Mesenchymal stem cell (in vitro differentiated cells and primary cell): Measurements from ENCODE around the gene USP22.

Experiments used
- DNase-seq: peaks from one replicate; pipeline ENCODE4 v3.0.0-alpha.2; 2013
- H2AFZ ChIP-seq: one replicate; pipeline ENCODE4 v1.6.1; 2013; ENCODE audit warnings: low read depth, mild to moderate bottlenecking, control low read depth, inconsistent platforms, low read length, moderate library complexity
- H2AK5ac ChIP-seq: 2 replicates; pipeline ENCODE4 v1.6.1; 2013; ENCODE audit warnings: low read length, moderate library complexity, mild to moderate bottlenecking, inconsistent platforms; ENCODE audit not compliant: severe bottlenecking
- H2BK120ac ChIP-seq: one replicate; pipeline ENCODE4 v1.6.1; 2013; ENCODE audit warnings: low read depth, mild to moderate bottlenecking, inconsistent platforms, low read length, moderate library complexity
- H2BK12ac ChIP-seq, 2 experiments: one replicate each; pipeline ENCODE4 v1.6.1; 2013; ENCODE audit warnings: inconsistent platforms in 2 of 2, low read length in 2 of 2, mild to moderate bottlenecking in 2 of 2, moderate library complexity in 2 of 2, control low read depth in 1 of 2
- H2BK15ac ChIP-seq: one replicate; pipeline ENCODE4 v1.6.1; 2013; ENCODE audit warnings: mild to moderate bottlenecking, low read depth, inconsistent platforms; ENCODE audit not compliant: poor library complexity, severe bottlenecking
- H2BK5ac ChIP-seq: 2 replicates; pipeline ENCODE4 v1.6.1; 2013; ENCODE audit warnings: low read depth, mild to moderate bottlenecking, low read length, control low read depth, inconsistent platforms; ENCODE audit not compliant: poor library complexity, severe bottlenecking
- H3K14ac ChIP-seq, 2 experiments: one replicate each; pipeline ENCODE4 v1.6.1; 2013; ENCODE audit warnings: inconsistent platforms in 2 of 2, low read length in 2 of 2, control low read depth in 1 of 2, mild to moderate bottlenecking in 1 of 2, moderate library complexity in 1 of 2
- H3K18ac ChIP-seq, 2 experiments: one replicate each; pipeline ENCODE4 v1.6.1; 2013; ENCODE audit warnings: inconsistent platforms in 2 of 2, low read length in 2 of 2, control low read depth in 1 of 2, low read depth in 1 of 2, mild to moderate bottlenecking in 1 of 2
- H3K23ac ChIP-seq, 2 experiments: one replicate each; pipeline ENCODE4 v1.6.1; 2013; ENCODE audit warnings: inconsistent platforms in 2 of 2, low read length in 2 of 2, mild to moderate bottlenecking in 2 of 2, moderate library complexity in 2 of 2, control low read depth in 1 of 2
- H3K27ac ChIP-seq: 2 replicates; pipeline ENCODE4 v1.5.1; 2013; ENCODE audit warnings: mild to moderate bottlenecking, moderate library complexity, low read length, control low read depth, inconsistent platforms; ENCODE audit not compliant: poor library complexity, severe bottlenecking
- H3K27me3 ChIP-seq, 2 experiments: 2 replicates each; pipeline versions ENCODE4 v1.6.1 to v1.7.0; 2013; ENCODE audit warnings: low read length in 2 of 2, mild to moderate bottlenecking in 2 of 2, moderate library complexity in 2 of 2, control low read depth in 1 of 2, inconsistent platforms in 1 of 2; ENCODE audit not compliant: control insufficient read depth in 1 of 2, insufficient read depth in 1 of 2
- H3K36me3 ChIP-seq, 2 experiments: 2 replicates each; pipeline versions ENCODE4 v1.6.1 to v1.7.0; 2013; ENCODE audit warnings: low read length in 2 of 2, control low read depth in 1 of 2, inconsistent platforms in 1 of 2, low read depth in 1 of 2, mild to moderate bottlenecking in 1 of 2; ENCODE audit not compliant: insufficient read depth in 2 of 2, control insufficient read depth in 1 of 2
- H3K4ac ChIP-seq, 2 experiments: one replicate each; pipeline ENCODE4 v1.6.1; 2013; ENCODE audit warnings: inconsistent platforms in 2 of 2, low read length in 2 of 2, mild to moderate bottlenecking in 2 of 2, moderate library complexity in 2 of 2, control low read depth in 1 of 2, low read depth in 1 of 2
- H3K4me1 ChIP-seq: 2 replicates; pipeline ENCODE4 v1.6.1; 2013; ENCODE audit warnings: low read depth, low read length, control low read depth; ENCODE audit not compliant: control insufficient read depth, insufficient read depth
- H3K4me2 ChIP-seq: 2 replicates; pipeline ENCODE4 v1.6.1; 2013; ENCODE audit warnings: low read length, mild to moderate bottlenecking, inconsistent platforms; ENCODE audit not compliant: poor library complexity, severe bottlenecking
- H3K4me3 ChIP-seq, 2 experiments: 2 replicates each; pipeline versions ENCODE4 v1.5.1 to v1.7.0; 2013; ENCODE audit warnings: low read length in 2 of 2, mild to moderate bottlenecking in 2 of 2, control low read depth in 1 of 2, low read depth in 1 of 2; ENCODE audit not compliant: insufficient read depth in 1 of 2
- H3K79me1 ChIP-seq: replicated peaks from 2 replicates; pipeline ENCODE4 v1.6.1; 2013; ENCODE audit warnings: mild to moderate bottlenecking, control low read depth, low read length, inconsistent platforms; ENCODE audit not compliant: poor library complexity, severe bottlenecking
- H3K9ac ChIP-seq: 2 replicates; pipeline ENCODE4 v1.7.0; 2013; ENCODE audit warnings: mild to moderate bottlenecking, low read length, moderate library complexity
- H3K9me3 ChIP-seq: 2 replicates; pipeline ENCODE4 v1.7.0; 2013; ENCODE audit warnings: mild to moderate bottlenecking, low read length; ENCODE audit not compliant: control insufficient read depth
- H4K8ac ChIP-seq: one replicate; pipeline ENCODE4 v1.6.1; 2013; ENCODE audit warnings: inconsistent platforms, mild to moderate bottlenecking, low read length, moderate library complexity
- H4K91ac ChIP-seq: one replicate; pipeline ENCODE4 v1.6.1; 2013; ENCODE audit warnings: mild to moderate bottlenecking, low read length, inconsistent platforms
- WGBS: methylation state at CpG from one replicate; pipeline ENCODE4 v1.1.7; 2013; ENCODE audit warnings: mixed read lengths; 5-methylcytosine and 5-hydroxymethylcytosine counted together

USP22 gene

GRCh38 chr17:21028192-21028591 lies 14.6 kb downstream of the USP22 start:
- H2AFZ ChIP-seq, result no peak overlapping the region
- H3K9me3 ChIP-seq, result no peaks in the 10 kb centered on the region

GRCh38 chr17:21027031-21027430 lies 15.8 kb downstream of the USP22 start:
- Histone ChIP-seq H2BK5ac (no peak overlapping the region), H3K79me1 (no peaks in the 10 kb centered on the region), H4K8ac (no peak overlapping the region), H3K4ac (no peak overlapping the region), H3K27ac (no peak overlapping the region), H3K36me3 (peaks cover 40 to 63% of the 10 kb centered on the region in 2 experiments), H3K4me2 (no peak overlapping the region), H3K18ac (no peak overlapping the region), H3K9ac (no peak overlapping the region), H4K91ac (no peak overlapping the region), H3K14ac (no peak overlapping the region), H2AFZ (no peak overlapping the region), H2BK12ac (no peak overlapping the region), H2AK5ac (no peak overlapping the region), H3K23ac (no peak overlapping the region), H2BK15ac (no peak overlapping the region), H3K4me3 (no peak overlapping the region), H3K4me1 (peaks cover 9% of the 10 kb centered on the region), H2BK120ac (no peak overlapping the region), H3K27me3 (no peaks in the 10 kb centered on the region), H3K9me3 (no peaks in the 10 kb centered on the region)
- WGBS, result 96% methylated on average over 14 of the region's 14 CpGs
- no peak for DNase-seq

More at GRCh38 chr17:21028192-21028591, 14.6 kb downstream of the USP22 start:
- Histone ChIP-seq H3K27me3 (no peaks in the 10 kb centered on the region), H3K4me3 (no peak overlapping the region), H2BK12ac (no peak overlapping the region), H3K27ac (no peak overlapping the region), H2BK15ac (no peak overlapping the region), H3K14ac (no peak overlapping the region), H2AK5ac (no peak overlapping the region), H3K4me2 (no peak overlapping the region), H2BK120ac (no peak overlapping the region), H3K4me1 (peaks cover 14% of the 10 kb centered on the region), H4K8ac (no peak overlapping the region), H3K79me1 (no peaks in the 10 kb centered on the region), H3K9ac (no peak overlapping the region), H4K91ac (no peak overlapping the region), H2BK5ac (no peak overlapping the region), H3K4ac (no peak overlapping the region), H3K23ac (no peak overlapping the region), H3K18ac (no peak overlapping the region), H3K36me3 (peaks cover 42 to 60% of the 10 kb centered on the region in 2 experiments)
- 87% methylated on average over 13 of the region's 13 CpGs for WGBS
- no peak for DNase-seq

GRCh38 chr17:21025451-21025850 lies 17.4 kb downstream of the USP22 start:
- H4K8ac ChIP-seq, result no peak overlapping the region
- H2BK5ac ChIP-seq, result no peak overlapping the region
- no peaks in the 10 kb centered on the region for H3K79me1 ChIP-seq
- H3K36me3 ChIP-seq, result peaks cover 50 to 73% of the 10 kb centered on the region in 2 experiments
- H2BK12ac ChIP-seq, result no peak overlapping the region
- no peak overlapping the region for H3K9ac ChIP-seq
- no peak overlapping the region for H2BK15ac ChIP-seq
- H3K23ac ChIP-seq, result no peak overlapping the region
- H3K18ac ChIP-seq, result no peak overlapping the region
- H3K27ac ChIP-seq, result no peak overlapping the region
- H3K27me3 ChIP-seq, result no peaks in the 10 kb centered on the region
- no peak overlapping the region for H2AFZ ChIP-seq
- no peak overlapping the region for H3K4me3 ChIP-seq
- no peak overlapping the region for H4K91ac ChIP-seq
- H3K14ac ChIP-seq, result no peak overlapping the region
- no peak overlapping the region for H2BK120ac ChIP-seq
- no peaks in the 10 kb centered on the region for H3K9me3 ChIP-seq
- H3K4ac ChIP-seq, result no peak overlapping the region
- peaks cover 10% of the 10 kb centered on the region for H3K4me1 ChIP-seq
- H2AK5ac ChIP-seq, result no peak overlapping the region
- H3K4me2 ChIP-seq, result no peak overlapping the region
- DNase-seq, result no peak
- 97% methylated on average over 5 of the region's 5 CpGs for WGBS

- no peak overlapping the region for H2BK120ac ChIP-seq
- H2BK5ac ChIP-seq, result no peak overlapping the region
- H3K79me1 ChIP-seq, result peaks cover 1% of the 10 kb centered on the region
- H3K9ac ChIP-seq, result no peak overlapping the region
- no peak overlapping the region for H3K4me3 ChIP-seq
- H3K9me3 ChIP-seq, result no peaks in the 10 kb centered on the region
- no peak overlapping the region for H2BK15ac ChIP-seq
- 76% methylated on average over 6 of the region's 8 CpGs for WGBS
- no peak overlapping the region for H3K27ac ChIP-seq
- H2AK5ac ChIP-seq, result no peak overlapping the region
- no peak overlapping the region for H3K4ac ChIP-seq
- no peak overlapping the region for H4K8ac ChIP-seq
- no peak overlapping the region for H3K14ac ChIP-seq
- no peak overlapping the region for H3K4me2 ChIP-seq
- H3K23ac ChIP-seq, result no peak overlapping the region
- H3K27me3 ChIP-seq, result no peaks in the 10 kb centered on the region
- H3K36me3 ChIP-seq, result peaks cover 58 to 87% of the 10 kb centered on the region in 2 experiments
- no peak overlapping the region for H4K91ac ChIP-seq
- peaks cover 9% of the 10 kb centered on the region for H3K4me1 ChIP-seq
- H2BK12ac ChIP-seq, result no peak overlapping the region
- no peak overlapping the region for H2AFZ ChIP-seq
- no peak overlapping the region for H3K18ac ChIP-seq
- no peak for DNase-seq
Observed at GRCh38 chr17:21024024-21024423, 18.8 kb downstream of the USP22 start.
